ENCODE data around the gene MESP1.

- TF ChIP-seq, protein P1, sequence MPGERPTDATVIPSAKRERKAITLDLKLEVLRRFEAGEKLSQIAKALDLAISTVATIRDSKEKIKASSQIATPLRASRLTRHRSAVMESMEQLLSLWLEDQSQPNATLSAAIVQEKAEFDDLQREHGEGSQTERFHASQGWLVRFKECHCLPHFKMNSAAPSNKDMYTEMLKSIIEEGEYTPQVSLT (CRISPR knock-in tag; IDR thresholded peaks at IDR 0.05; ENCODE audit: borderline replicate concordance, low read depth), result no peak
- TF ChIP-seq ATF3 (CRISPR knock-in tag; IDR thresholded peaks at IDR 0.05) (no peak), CTCF (CRISPR knock-in tag; IDR thresholded peaks at IDR 0.05) (no peak), REPIN1 (CRISPR knock-in tag; IDR thresholded peaks at IDR 0.05; ENCODE audit: borderline replicate concordance, low read depth) (no peak), NRL (CRISPR knock-in tag; IDR thresholded peaks at IDR 0.05; ENCODE audit: borderline replicate concordance) (no peak), NFIC (IDR thresholded peaks at IDR 0.05; ENCODE audit: low read length) (no peak), SUZ12 (IDR thresholded peaks at IDR 0.05; ENCODE audit: low read depth, low read length) (no peak), MEIS2 (CRISPR knock-in tag; IDR thresholded peaks at IDR 0.05) (no peak), EP300 (IDR thresholded peaks at IDR 0.05; ENCODE audit: low read depth in 2 of 2, low read length in 2 of 2) (no peak), EP300 (CRISPR knock-in tag; IDR thresholded peaks at IDR 0.05; ENCODE audit: borderline replicate concordance) (no peak), POLR2A (IDR thresholded peaks at IDR 0.05; ENCODE audit: insufficient read depth in 1 of 2, low read depth in 2 of 2, low read length in 2 of 2) (no peak), ISL2 (CRISPR knock-in tag; IDR thresholded peaks at IDR 0.05) (no peak), ZNF703 (CRISPR knock-in tag; IDR thresholded peaks at IDR 0.05; ENCODE audit: borderline replicate concordance) (no peak), RFX5 (IDR thresholded peaks at IDR 0.05; ENCODE audit: low read depth, low read length) (no peak)
Measured at GRCh38 chr15:89790206-89790605, 39.2 kb upstream of the MESP1 start.

Data from HepG2 (cell line).